Psoas muscle (tissue), 8 donors: ENCODE measurements around the gene JMJD1C. TPM values are rescaled to one million over a fixed set of nuclear protein-coding genes. Genes with fewer than 3 reads are reported as not detected.

Experiments
- ATAC-seq, 4 donors: fragments of 200-7000 bp; cut with Tn5 transposase; one replicate each; pipeline ENCODE4 v1.9.1; 2020; ENCODE audit warnings: moderate library complexity in 3 of 4, mild to moderate bottlenecking in 2 of 4
- DNase-seq, 2 donors: peaks; one replicate each; pipeline ENCODE4 v3.0.0-alpha.2; 2020
- H3K27ac ChIP-seq: fragments of 200-600 bp; one replicate; pipeline ENCODE4 v1.8.0; 2022
- H3K27me3 ChIP-seq, 3 donors: fragments of 200-600 bp in 1 of 3; one replicate each; pipeline versions ENCODE4 v1.6.1 to v1.8.0; 2013 to 2022; ENCODE audit warnings: low read length in 2 of 3, mild to moderate bottlenecking in 2 of 3, moderate library complexity in 1 of 3; ENCODE audit not compliant: insufficient read depth in 3 of 3
- H3K36me3 ChIP-seq, 2 donors: fragments of 200-600 bp in 1 of 2; one replicate each; pipeline versions ENCODE4 v1.6.1 to v1.8.0; 2013 to 2022; ENCODE audit warnings: low read depth in 1 of 2, mild to moderate bottlenecking in 1 of 2, moderate library complexity in 1 of 2; ENCODE audit not compliant: insufficient read depth in 1 of 2
- H3K4me1 ChIP-seq: fragments of 200-600 bp; one replicate; pipeline ENCODE4 v1.8.0; 2022
- H3K4me3 ChIP-seq: fragments of 200-600 bp; one replicate; pipeline ENCODE4 v1.8.0; 2022; ENCODE audit warnings: mild to moderate bottlenecking
- H3K9me3 ChIP-seq: fragments of 200-600 bp; one replicate; pipeline ENCODE4 v1.8.0; 2022
- CTCF ChIP-seq: fragments of 200-600 bp; IDR thresholded peaks from one replicate; pipeline ENCODE4 v1.8.0; 2022; ENCODE audit warnings: antibody characterized with exemption
- WGBS, 3 donors: extraction: QIAGEN DNeasy Blood & Tissue Kit; methylation state at CpG; one replicate each; pipeline versions ENCODE4 v1.1.6 to v1.1.7; 2013; 5-methylcytosine and 5-hydroxymethylcytosine counted together
- intact Hi-C, 2 donors: fragments of 100-400 bp; cut with DNase I; formaldehyde crosslinking; loops; one replicate each; pipeline versions ENCODE4 v1.11.0 to v1.14.2; 2022
- polyA plus RNA-seq, 3 donors: library from polyadenylated mRNA; stranded (reverse); fragments of 200-250 nt; gene quantifications; one replicate each; pipeline ENCODE4 v1.2.3, GENCODE V29; 2013
- total RNA-seq, 4 donors: library from RNA; stranded (reverse); fragmentation: NEBNext Ultra II Directional in 2 of 4; extraction: Animal tissue kit (Norgen Biotek cat#: 25700) in 2 of 4; gene quantifications; one replicate each; pipeline versions ENCODE4 v1.2.1 to v1.2.4, GENCODE V29; 2021 to 2023
- donor health status: healthy with polysubstance abuse.
- donor health status: DM: no; HTN: no; CAD: no; lungs with moderate emphysema.
- donor health status: Bipolar disorder and iron deficiency.
- donor health status: healthy.
- donor health status: DM: yes; HTN: yes; CAD: no.
- donor health status: DM: no; HTN: no; CAD: no.
- donor health status: DM: no; HTN: no; CAD: no.
- donor health status: DM: yes; HTN: yes; CAD: no.

The JMJD1C gene
- total and polyA plus RNA-seq, 7 donors, result 17.5 to 74.4 (median 28.8) TPM

- Histone ChIP-seq H3K27ac (no peak overlapping the region), H3K9me3 (no peaks in the 10 kb centered on the region), H3K4me3 (no peak overlapping the region), H3K36me3 (peaks cover 2 to 80% of the 10 kb centered on the region in 2 donors), H3K4me1 (peaks cover 8% of the 10 kb centered on the region), H3K27me3 (no peaks in the 10 kb centered on the region)
- 93 to 99% (median 95%) methylated on average over 2 of the region's 2 CpGs for WGBS, 3 donors
- ATAC-seq, result no peak
- intact Hi-C loops, result no loop called here
- no peak for DNase-seq
- TF ChIP-seq CTCF, result no peak
These were observed 266.1 kb downstream of the JMJD1C start for GRCh38 chr10:63199716-63200115.

- Histone ChIP-seq H3K27me3 (no peaks in the 10 kb centered on the region), H3K4me1 (peaks cover 3% of the 10 kb centered on the region), H3K27ac (no peak overlapping the region), H3K9me3 (no peaks in the 10 kb centered on the region), H3K4me3 (no peak overlapping the region), H3K36me3 (peaks cover 6 to 93% of the 10 kb centered on the region in 2 donors)
- no peak for TF ChIP-seq CTCF
- intact Hi-C loops, result no loop called here
- WGBS, 3 donors, result 70 to 83% (median 81%) methylated on average over 2 of the region's 2 CpGs
- DNase-seq (no peak), ATAC-seq (no peak)
These were observed 268.3 kb downstream of the JMJD1C start for GRCh38 chr10:63197344-63198092.

GRCh38 chr10:63192826-63193225 lies 273.0 kb downstream of the JMJD1C start:
- TF ChIP-seq CTCF, result no peak
- no peak overlapping the region for H3K4me3 ChIP-seq
- DNase-seq, result no peak
- H3K27me3 ChIP-seq, result no peaks in the 10 kb centered on the region
- ATAC-seq, result no peak
- H3K4me1 ChIP-seq, result no peaks in the 10 kb centered on the region
- no peak overlapping the region for H3K27ac ChIP-seq
- H3K9me3 ChIP-seq, result no peaks in the 10 kb centered on the region
- peaks cover 8 to 99% of the 10 kb centered on the region in 2 donors for H3K36me3 ChIP-seq
- intact Hi-C loops, result no loop called here
- WGBS, 3 donors, result 53 to 72% (median 55%) methylated on average over 1 of the region's 1 CpG

GRCh38 chr10:63175534-63175933 lies 290.2 kb downstream of the JMJD1C start:
- no peak for TF ChIP-seq CTCF
- 88 to 94% (median 90%) methylated on average over 1 of the region's 1 CpG for WGBS, 3 donors

More at GRCh38 chr10:63175534-63175933, 290.2 kb downstream of the JMJD1C start:
- Histone ChIP-seq H3K36me3 (peaks cover 0 to 95% of the 10 kb centered on the region in 2 donors), H3K9me3 (no peaks in the 10 kb centered on the region), H3K4me3 (no peak overlapping the region), H3K27ac (no peak overlapping the region), H3K4me1 (no peaks in the 10 kb centered on the region), H3K27me3 (no peaks in the 10 kb centered on the region)
- intact Hi-C loops, result no loop called here
- no peak for DNase-seq
- ATAC-seq, result no peak
